Keratinocyte (primary cell): ENCODE data around the gene ZNF283. TPM values are rescaled to one million over a fixed set of nuclear protein-coding genes. Genes with fewer than 3 reads are reported as not detected.
A peak's percentile ranks its signal among the peaks of the same experiment; 100 is the strongest.

Experiments used
- DNase-seq: peaks from one replicate; pipeline ENCODE4 v3.0.0-alpha.2; 2011; ENCODE audit warnings: low read depth, missing footprints, low spot score
- FAIRE-seq: peaks from 2 replicates; lab custom pipeline; 2011; peaks lifted over from hg19 to GRCh38; lab: Jason Lieb, UNC
- H2AFZ ChIP-seq: 2 replicates; pipeline ENCODE4 v1.6.0; 2012; ENCODE audit warnings: low read length, control low read depth, inconsistent platforms; ENCODE audit not compliant: control insufficient read depth
- H3K27ac ChIP-seq: 2 replicates; pipeline ENCODE4 v1.5.1; 2011; ENCODE audit warnings: low read length; ENCODE audit not compliant: control insufficient read depth, insufficient read depth
- H3K27me3 ChIP-seq: 3 replicates; pipeline ENCODE4 v1.6.0; 2011; ENCODE audit warnings: low read length; ENCODE audit not compliant: control insufficient read depth, insufficient read depth; ENCODE audit errors: extremely low read depth
- H3K36me3 ChIP-seq, 2 experiments: 2 replicates in 1 of 2; 3 replicates in 1 of 2; pipeline ENCODE4 v1.5.1; 2011; ENCODE audit warnings: low read length in 2 of 2, mild to moderate bottlenecking in 1 of 2; ENCODE audit not compliant: control insufficient read depth in 2 of 2, insufficient read depth in 2 of 2; ENCODE audit errors: extremely low read depth in 1 of 2
- H3K4me1 ChIP-seq: 3 replicates; pipeline ENCODE4 v1.5.1; 2011; ENCODE audit warnings: low read length; ENCODE audit not compliant: control insufficient read depth, insufficient read depth; ENCODE audit errors: extremely low read depth
- H3K4me2 ChIP-seq: 3 replicates; pipeline ENCODE4 v1.6.0; 2011; ENCODE audit warnings: low read depth, low read length; ENCODE audit not compliant: control insufficient read depth, insufficient read depth; ENCODE audit errors: extremely low read depth
- H3K4me3 ChIP-seq, 3 experiments: fragments of 200-600 bp in 1 of 3; sonication (generic) in 1 of 3; 2 replicates in 2 of 3; 3 replicates in 1 of 3; pipeline ENCODE4 v1.5.1; 2011 to 2016; ENCODE audit warnings: low read length in 3 of 3, mild to moderate bottlenecking in 3 of 3, control low read depth in 2 of 3, inconsistent platforms in 1 of 3, low read depth in 1 of 3, mixed read lengths in 1 of 3, mixed run types in 1 of 3, moderate library complexity in 1 of 3; ENCODE audit not compliant: control insufficient read depth in 2 of 3, insufficient read depth in 2 of 3; ENCODE audit errors: extremely low read depth in 1 of 3
- H3K79me2 ChIP-seq: 2 replicates; pipeline ENCODE4 v1.6.0; 2012; ENCODE audit warnings: low read length; ENCODE audit not compliant: control insufficient read depth, insufficient read depth
- H3K9ac ChIP-seq: 3 replicates; pipeline ENCODE4 v1.6.0; 2011; ENCODE audit warnings: low read length; ENCODE audit not compliant: control insufficient read depth, insufficient read depth; ENCODE audit errors: extremely low read depth
- H3K9me1 ChIP-seq: 3 replicates; pipeline ENCODE4 v1.6.0; 2011; ENCODE audit warnings: low read length; ENCODE audit not compliant: control insufficient read depth, insufficient read depth; ENCODE audit errors: extremely low read depth
- H3K9me3 ChIP-seq: 2 replicates; pipeline ENCODE4 v1.5.1; 2012; ENCODE audit warnings: low read depth, low read length; ENCODE audit not compliant: control insufficient read depth
- H4K20me1 ChIP-seq: 3 replicates; pipeline ENCODE4 v1.6.0; 2011; ENCODE audit warnings: low read length; ENCODE audit not compliant: control insufficient read depth, insufficient read depth; ENCODE audit errors: extremely low read depth
- EZH2 ChIP-seq: IDR thresholded peaks from one replicate; pipeline ENCODE4 v1.6.1; 2012; ENCODE audit warnings: inconsistent platforms, mild to moderate bottlenecking, low read length, moderate library complexity
- dilution Hi-C: fragments of 300-500 bp; cut with MboI; formaldehyde crosslinking; loops from one replicate; pipeline ENCODE4 v1.7.0; 2020; ENCODE audit warnings: low sequenced_read_pairs; ENCODE audit not compliant: extremely low pct_ligation_motif_present
- polyA plus RNA-seq, 5 experiments: library from polyadenylated mRNA; depleted of rRNA in 3 of 5; stranded (reverse) in 3 of 5; stranded (forward) in 1 of 5; unstranded in 1 of 5; fragments of >200 nt; gene quantifications; 1 replicate in 1 of 5; 2 replicates in 3 of 5; 3 replicates in 1 of 5; pipeline versions ENCODE4 v1.2.1 to v1.2.3, GENCODE V29; 2011 to 2012; ENCODE audit warnings: missing spikeins in 2 of 5, low read depth in 1 of 5, low replicate concordance in 1 of 5
- TF ChIP-seq, protein P1 (sequence below), 3 experiments: IDR thresholded peaks in 1 of 3; conservative IDR thresholded peaks in 1 of 3; optimal IDR thresholded peaks in 1 of 3; 2 replicates in 2 of 3; 3 replicates in 1 of 3; pipeline versions ENCODE3 to v1.5.1; 2011; ENCODE audit warnings: low read length in 3 of 3, mild to moderate bottlenecking in 3 of 3, moderate library complexity in 2 of 3, control low read depth in 1 of 3, inconsistent platforms in 1 of 3; ENCODE audit not compliant: insufficient read depth in 2 of 3; ENCODE audit errors: extremely low read depth in 1 of 3

ZNF283 gene
- polyA plus RNA-seq, 1 donor (not counting 4 experiments of a cell fraction or from before 2014, with no cell fraction given) = 7.7 TPM

DNA sequence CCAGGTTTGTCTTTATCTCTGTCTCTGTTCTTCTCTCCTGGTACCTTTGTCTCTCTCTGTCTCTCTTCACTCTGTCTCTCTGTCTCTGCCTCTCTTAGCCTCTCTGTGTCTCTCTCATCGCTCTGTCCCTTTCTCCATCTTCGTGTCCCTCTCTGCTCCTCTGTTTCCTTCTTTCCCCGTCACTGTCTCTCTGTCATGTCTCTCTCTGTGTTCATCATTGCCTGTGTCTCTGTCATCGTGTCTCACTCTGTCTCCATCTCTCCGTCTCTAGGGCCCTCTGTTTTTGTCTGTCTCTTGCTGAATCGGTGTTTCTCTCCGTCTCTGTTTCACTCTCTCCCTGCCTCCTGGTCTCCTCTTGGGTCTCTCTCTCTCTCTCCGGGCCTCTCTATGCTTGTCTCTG is 43.5 kb upstream of the ZNF283 start:
- Histone ChIP-seq H3K9me1 (no peaks in the 10 kb centered on the region), H3K4me3 (no peak overlapping the region), H3K27ac (peak overlapping the region; percentile 58), H3K9ac (no peak overlapping the region), H4K20me1 (no peaks in the 10 kb centered on the region), H3K4me1 (peaks cover 57% of the 10 kb centered on the region), H3K79me2 (peaks cover 3% of the 10 kb centered on the region), H3K4me2 (no peak overlapping the region), H3K36me3 (no peaks in the 10 kb centered on the region), H3K9me3 (no peaks in the 10 kb centered on the region), H2AFZ (no peak overlapping the region), H3K27me3 (no peaks in the 10 kb centered on the region)
- no peak for TF ChIP-seq EZH2
- TF ChIP-seq, protein P1, sequence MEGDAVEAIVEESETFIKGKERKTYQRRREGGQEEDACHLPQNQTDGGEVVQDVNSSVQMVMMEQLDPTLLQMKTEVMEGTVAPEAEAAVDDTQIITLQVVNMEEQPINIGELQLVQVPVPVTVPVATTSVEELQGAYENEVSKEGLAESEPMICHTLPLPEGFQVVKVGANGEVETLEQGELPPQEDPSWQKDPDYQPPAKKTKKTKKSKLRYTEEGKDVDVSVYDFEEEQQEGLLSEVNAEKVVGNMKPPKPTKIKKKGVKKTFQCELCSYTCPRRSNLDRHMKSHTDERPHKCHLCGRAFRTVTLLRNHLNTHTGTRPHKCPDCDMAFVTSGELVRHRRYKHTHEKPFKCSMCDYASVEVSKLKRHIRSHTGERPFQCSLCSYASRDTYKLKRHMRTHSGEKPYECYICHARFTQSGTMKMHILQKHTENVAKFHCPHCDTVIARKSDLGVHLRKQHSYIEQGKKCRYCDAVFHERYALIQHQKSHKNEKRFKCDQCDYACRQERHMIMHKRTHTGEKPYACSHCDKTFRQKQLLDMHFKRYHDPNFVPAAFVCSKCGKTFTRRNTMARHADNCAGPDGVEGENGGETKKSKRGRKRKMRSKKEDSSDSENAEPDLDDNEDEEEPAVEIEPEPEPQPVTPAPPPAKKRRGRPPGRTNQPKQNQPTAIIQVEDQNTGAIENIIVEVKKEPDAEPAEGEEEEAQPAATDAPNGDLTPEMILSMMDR (optimal IDR thresholded peaks at IDR 0.05 in 1 of 3, IDR thresholded peaks at IDR 0.05 in 1 of 3, conservative IDR thresholded peaks at IDR 0.05 in 1 of 3; ENCODE audit: extremely low read depth in 1 of 3, insufficient read depth in 2 of 3, low read length in 3 of 3) = no peak
- DNase-seq (no peak), FAIRE-seq (no peak)
- dilution Hi-C loops = no loop called here

- Histone ChIP-seq H3K9me3 (no peaks in the 10 kb centered on the region), H3K36me3 (no peaks in the 10 kb centered on the region), H2AFZ (no peak overlapping the region), H3K27me3 (no peaks in the 10 kb centered on the region), H3K9me1 (no peaks in the 10 kb centered on the region), H3K79me2 (peaks cover 3% of the 10 kb centered on the region), H3K27ac (peak overlapping the region; percentile 63), H4K20me1 (no peaks in the 10 kb centered on the region), H3K4me3 (peak overlapping the region in 1 of 3 experiments; percentile 15), H3K9ac (peak overlapping the region; percentile 57), H3K4me2 (peak overlapping the region; percentile 68), H3K4me1 (peaks cover 52% of the 10 kb centered on the region)
- DNase-seq (no peak), FAIRE-seq (peak; percentile 57)
- dilution Hi-C loops = no loop called here
- TF ChIP-seq EZH2 = no peak
- TF ChIP-seq, protein P1 (optimal IDR thresholded peaks at IDR 0.05 in 1 of 3, IDR thresholded peaks at IDR 0.05 in 1 of 3, conservative IDR thresholded peaks at IDR 0.05 in 1 of 3; ENCODE audit: extremely low read depth in 1 of 3, insufficient read depth in 2 of 3, low read length in 3 of 3) = no peak
Measured at GRCh38 chr19:43784241-43784980, 42.7 kb upstream of the ZNF283 start.
